GM18867 (cell line): ENCODE results near the gene PTPN6.

Experiments used
- ATAC-seq: cut with Tn5 transposase; IDR thresholded peaks from one replicate; pipeline ENCODE4 v1.9.1; 2021; ENCODE audit warnings: mild to moderate bottlenecking, moderate library complexity; ENCODE audit not compliant: unreplicated experiment

Gene PTPN6

GRCh38 chr12:7001921-7002591 is 50.9 kb downstream of the PTPN6 start:
- no peak for ATAC-seq

DNA sequence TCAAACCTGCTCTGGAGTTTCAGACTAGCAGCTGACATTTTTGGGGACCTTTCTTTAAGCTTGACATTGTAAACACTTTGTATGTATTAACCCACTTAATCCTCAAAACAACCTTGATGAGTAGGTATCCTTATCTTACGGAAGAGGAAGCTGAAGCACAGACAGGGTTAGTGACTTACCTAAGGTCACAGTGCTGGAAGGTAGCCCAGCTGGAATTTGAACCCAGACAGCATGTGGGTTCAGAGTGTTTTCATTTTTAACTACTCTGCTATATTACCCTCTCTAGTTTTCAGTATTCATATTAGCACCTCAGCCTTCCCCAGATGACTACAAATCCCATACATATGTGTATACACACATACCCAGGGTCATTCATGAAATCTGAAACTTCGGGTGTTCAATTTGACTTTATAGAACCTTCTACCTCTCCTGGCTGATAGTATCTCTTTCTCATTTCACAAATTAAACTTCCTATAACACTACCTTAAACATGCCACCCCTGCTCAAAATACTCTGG is 53.2 kb downstream of the PTPN6 start:
- no peak for ATAC-seq

GRCh38 chr12:7004840-7005239 is 53.7 kb downstream of the PTPN6 start:
- no peak for ATAC-seq

DNA sequence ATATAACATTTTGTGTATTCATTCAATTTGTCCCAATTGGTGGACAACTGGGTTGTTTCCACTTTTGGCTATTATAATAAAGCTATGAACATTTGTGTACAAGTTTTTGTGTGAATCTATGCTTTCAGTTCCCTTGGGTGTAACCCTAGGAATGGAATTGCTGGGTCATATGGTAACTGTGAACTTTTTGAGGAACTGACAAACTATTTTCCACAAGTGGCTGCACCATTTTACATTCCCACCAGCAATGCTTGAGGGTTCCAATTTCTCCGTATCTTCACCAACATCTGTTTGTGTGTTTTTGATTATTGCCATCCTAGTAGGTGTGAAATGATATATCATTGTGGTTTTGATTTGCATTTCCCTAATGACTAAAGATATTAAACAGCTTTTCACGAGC is 54.2 kb downstream of the PTPN6 start:
- ATAC-seq, result no peak

DNA sequence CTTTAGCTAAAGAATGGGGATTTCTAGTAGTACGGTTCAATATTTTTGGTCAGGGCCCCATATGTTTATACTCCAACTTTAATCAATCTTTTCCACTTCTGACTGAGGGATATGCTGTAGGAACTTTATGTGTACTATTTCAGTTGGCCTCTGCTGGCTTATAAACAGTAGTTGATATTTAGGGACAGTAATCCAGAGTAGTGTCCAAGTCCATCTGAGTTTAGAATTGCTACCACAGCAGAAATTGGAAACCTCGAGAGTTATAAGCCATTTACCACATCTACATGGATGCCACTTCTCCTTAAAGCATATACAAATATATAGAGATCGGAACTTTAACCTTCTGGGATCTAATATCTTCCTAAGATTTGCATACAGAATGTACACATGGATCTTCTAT is 55.5 kb downstream of the PTPN6 start:
- no peak for ATAC-seq

DNA sequence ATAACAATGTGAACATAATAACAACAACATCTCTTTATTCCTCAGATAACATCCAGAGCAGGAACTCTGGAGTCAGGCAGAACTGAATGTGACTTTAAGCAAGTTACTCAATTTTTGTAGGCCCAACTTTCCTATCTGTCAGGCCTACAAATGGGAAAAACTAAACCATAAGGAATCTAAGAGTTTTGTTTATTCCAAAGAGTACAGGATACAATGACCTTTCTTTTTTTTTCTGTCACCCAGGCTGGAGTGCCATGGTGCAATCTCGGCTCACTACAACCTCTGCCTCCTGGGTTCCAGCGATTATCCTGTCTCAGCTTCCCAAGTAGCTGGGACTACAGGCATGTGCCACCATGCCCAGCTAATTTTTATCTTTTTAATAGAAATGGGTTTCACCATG is 57.7 kb downstream of the PTPN6 start:
- no peak for ATAC-seq

DNA sequence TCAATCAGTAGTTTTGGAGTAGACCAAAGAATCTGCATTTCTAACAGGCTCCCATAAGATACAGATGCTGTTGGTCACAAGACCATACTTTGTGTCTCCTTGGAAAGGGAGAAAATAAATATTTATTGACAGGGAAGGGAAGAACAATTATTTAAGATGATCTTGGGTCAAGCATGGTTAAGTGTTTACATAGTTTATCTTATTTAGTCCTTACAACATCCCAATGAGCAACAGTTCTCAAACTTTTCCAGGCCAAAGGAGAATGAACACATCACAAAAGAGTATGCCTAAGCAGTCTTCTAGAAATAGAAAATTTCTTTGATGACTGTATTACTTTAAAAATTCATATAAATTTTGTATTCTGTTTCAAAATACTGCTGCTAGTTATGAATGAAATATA is 58.4 kb downstream of the PTPN6 start:
- ATAC-seq, result no peak
